SK-MEL-5 (cell line): Measurements from ENCODE around the gene TMEM205. TPM values are rescaled to one million over a fixed set of nuclear protein-coding genes. Genes with fewer than 3 reads are reported as not detected.

Experiments
- total RNA-seq: library from RNA; depleted of rRNA; stranded (reverse); fragments of >200 nt; shearing (Covaris generic); gene quantifications from 2 replicates; pipeline ENCODE4 v1.2.3, GENCODE V29; 2014; rRNA removed

Gene TMEM205
- total RNA-seq, 1 experiment from 2014 or later: 79.4 TPM

Other genes with a start within 250 kb of the TMEM205 start
- gene SPC24, start 190.5 kb downstream of the TMEM205 start, total RNA-seq: 18.7 and 23.4 TPM in 2 replicates
- 10.7 and 10.9 TPM in 2 replicates for gene KANK2, start 148.7 kb downstream of the TMEM205 start, total RNA-seq
- gene ANGPTL8, start 106.6 kb downstream of the TMEM205 start, total RNA-seq: not detected in 2 replicates
- 3.5 and 3.9 TPM in 2 replicates for gene DOCK6, start 83.7 kb downstream of the TMEM205 start, total RNA-seq
- not detected in 2 replicates for gene TSPAN16, start 50.1 kb downstream of the TMEM205 start, total RNA-seq
- gene RAB3D, start 6.6 kb downstream of the TMEM205 start, total RNA-seq: 7.6 and 9.3 TPM in 2 replicates
- 1.5 and 1.7 TPM in 2 replicates for gene CCDC159, start 251 bp upstream of the TMEM205 start, total RNA-seq
- 4.9 and 7.6 TPM in 2 replicates for gene PLPPR2, start 9.2 kb upstream of the TMEM205 start, total RNA-seq
- gene SWSAP1, start 28.4 kb upstream of the TMEM205 start, total RNA-seq: 1.0 and 2.4 TPM in 2 replicates
- 8.0 and 9.2 TPM in 2 replicates for gene EPOR, start 38.0 kb upstream of the TMEM205 start, total RNA-seq
- gene RGL3, start 73.0 kb upstream of the TMEM205 start, total RNA-seq: 2.0 and 2.2 TPM in 2 replicates
- 0.08 TPM in 1 of 2 replicates, not detected in the other for gene ODAD3, start 88.9 kb upstream of the TMEM205 start, total RNA-seq
- 93.9 and 122 TPM in 2 replicates for gene PRKCSH, start 89.4 kb upstream of the TMEM205 start, total RNA-seq
- not detected in 2 replicates for gene ELAVL3, start 134.8 kb upstream of the TMEM205 start, total RNA-seq
- gene ZNF653, start 159.6 kb upstream of the TMEM205 start, total RNA-seq: 1.6 and 5.6 TPM in 2 replicates
- gene ECSIT, start 182.9 kb upstream of the TMEM205 start, total RNA-seq: 47.8 and 56.9 TPM in 2 replicates
- gene CNN1, start 192.6 kb upstream of the TMEM205 start, total RNA-seq: not detected in 2 replicates
- gene ELOF1, start 213.0 kb upstream of the TMEM205 start, total RNA-seq: 34.5 and 44.1 TPM in 2 replicates
- gene ACP5, start 231.4 kb upstream of the TMEM205 start, total RNA-seq: 64.7 and 68.3 TPM in 2 replicates